Dermis blood vessel endothelial cell (primary cell): ENCODE data around the gene LGALS12. TPM values are rescaled to one million over a fixed set of nuclear protein-coding genes. Genes with fewer than 3 reads are reported as not detected.
"Not testable (repeated sequence)": the region's sequence is repeated elsewhere in the genome, so short reads cannot be mapped to it uniquely, and the experiment has no call there.

Source experiments
- DNase-seq: peaks from one replicate; pipeline ENCODE4 v3.0.0; 2010
- total RNA-seq: library from RNA; depleted of rRNA; stranded (reverse); fragments of >200 nt; gene quantifications from 2 replicates; pipeline ENCODE4 v1.2.3, GENCODE V29; 2014

Gene LGALS12
- total RNA-seq, 1 donor from 2014 or later = not detected

DNA sequence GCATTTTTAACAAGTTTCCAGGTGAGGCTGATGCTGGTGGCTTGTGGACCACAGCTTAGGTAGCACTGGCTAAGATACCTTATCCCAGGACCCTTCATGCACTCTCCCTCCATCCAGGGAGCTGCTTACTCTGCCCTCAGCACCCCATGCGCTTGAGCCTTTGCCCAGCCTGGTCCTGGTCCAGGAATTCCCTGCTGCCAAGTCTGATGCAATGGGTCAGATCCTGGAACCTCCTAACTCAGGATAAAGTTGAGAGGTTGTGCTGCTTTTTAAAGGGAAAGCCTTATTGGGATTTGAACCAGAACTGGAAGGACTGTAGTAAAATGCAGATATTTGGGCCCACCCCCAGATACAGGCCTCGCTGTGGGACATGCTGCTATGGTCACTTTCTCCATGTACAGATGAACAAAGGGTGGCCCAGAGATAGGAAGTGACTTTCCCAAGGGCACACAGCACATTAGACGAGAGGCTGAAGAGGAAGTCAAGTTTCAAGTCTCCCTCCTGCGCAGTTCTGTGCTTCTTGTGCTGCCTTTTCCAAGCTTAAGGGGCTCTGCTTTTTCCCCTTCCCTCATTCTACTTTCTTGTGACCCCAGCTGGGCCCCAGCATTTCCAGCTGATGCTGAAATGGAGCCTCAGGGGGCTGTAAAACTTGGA, 824 bp upstream of the LGALS12 start:
- no peak for DNase-seq

DNA sequence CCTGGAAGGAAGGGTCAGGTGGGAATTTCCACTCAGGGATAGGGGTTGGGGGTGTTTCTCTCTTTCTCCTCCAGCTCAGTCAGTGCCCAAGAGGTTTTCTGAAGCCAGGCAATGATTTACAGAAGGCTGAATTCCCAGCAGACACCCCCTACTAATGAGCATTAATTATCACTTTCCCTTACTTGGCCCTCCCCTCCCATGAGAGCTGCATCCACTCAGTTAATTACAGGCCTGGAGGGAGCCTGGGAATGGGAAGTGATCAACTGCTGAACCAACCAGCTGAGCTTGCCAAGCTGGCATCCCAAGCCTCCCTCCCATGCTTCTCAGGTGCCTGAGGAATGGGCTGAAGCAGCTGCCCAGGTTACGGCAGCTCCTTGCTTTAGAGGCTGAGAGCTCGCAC, 992 bp downstream of the LGALS12 start:
- DNase-seq = no peak

DNA sequence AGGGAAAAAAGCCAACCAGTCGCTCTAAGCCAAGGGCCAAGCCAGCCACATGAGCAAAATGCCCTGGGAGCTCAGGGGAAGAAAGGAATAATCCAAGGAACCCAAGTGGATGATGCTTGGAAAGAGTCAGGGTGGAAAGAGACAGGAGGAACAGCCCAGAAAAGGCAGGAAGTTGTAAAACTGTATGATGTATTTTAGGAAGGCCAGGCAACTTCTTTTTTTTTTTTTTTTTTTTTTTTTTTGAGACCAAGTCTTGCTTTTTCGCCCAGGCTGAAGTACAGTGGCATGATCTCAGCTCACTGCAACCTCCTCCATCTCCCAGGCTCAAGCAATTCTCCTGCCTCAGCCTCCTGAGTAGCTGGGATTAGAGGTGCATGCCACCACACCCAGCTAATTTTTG, 1.6 kb downstream of the LGALS12 start:
- no peak for DNase-seq

- DNase-seq = peak; percentile 24
These were observed 2.1 kb downstream of the LGALS12 start for GRCh38 chr11:63508009-63508408.

DNA sequence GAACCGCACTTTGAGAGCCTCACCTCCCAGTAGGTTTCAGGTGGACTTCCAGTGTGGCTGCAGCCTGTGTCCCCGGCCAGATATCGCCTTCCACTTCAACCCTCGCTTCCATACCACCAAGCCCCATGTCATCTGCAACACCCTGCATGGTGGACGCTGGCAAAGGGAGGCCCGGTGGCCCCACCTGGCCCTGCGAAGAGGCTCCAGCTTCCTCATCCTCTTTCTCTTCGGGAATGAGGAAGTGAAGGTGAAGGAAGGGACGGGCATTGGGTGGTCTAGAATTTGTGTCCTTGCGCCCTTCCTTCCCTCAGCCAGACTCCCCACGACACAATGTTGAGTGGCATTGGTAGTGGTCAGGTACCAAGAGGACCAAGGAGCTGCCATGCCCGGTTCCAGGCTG, 2.9 kb downstream of the LGALS12 start:
- no peak for DNase-seq

DNA sequence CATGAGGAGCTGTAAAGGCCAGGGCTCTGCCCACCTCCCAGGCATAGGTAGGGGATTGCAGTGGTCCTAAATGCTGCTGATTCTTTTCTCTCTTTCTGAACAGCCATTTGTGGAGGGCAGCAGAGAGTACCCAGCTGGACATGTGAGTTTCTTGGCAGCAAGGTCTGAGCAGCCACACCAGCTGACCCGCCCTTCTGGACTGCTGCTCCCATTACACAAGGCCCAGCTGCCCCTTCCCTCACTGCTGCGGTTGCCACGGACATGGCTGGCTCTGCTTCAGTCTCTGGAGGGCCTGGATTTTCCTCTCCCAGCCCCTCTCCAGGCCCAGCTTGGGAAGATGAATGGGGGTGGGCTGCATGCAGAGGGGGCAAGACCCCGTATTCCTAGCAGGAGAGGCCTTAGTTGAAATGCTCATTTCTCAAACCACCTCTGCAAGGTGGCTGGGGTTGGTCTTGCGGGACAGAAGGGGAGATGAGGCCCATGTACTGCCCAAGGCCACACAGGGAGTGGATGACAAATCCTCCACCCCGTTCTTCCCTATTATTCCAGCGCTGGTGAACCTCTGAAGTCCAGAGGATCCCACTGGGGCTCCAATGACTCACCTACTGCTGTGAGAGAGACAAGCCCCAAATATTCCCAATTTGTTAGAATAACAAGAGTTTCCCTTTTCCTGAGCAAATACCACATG, 4.6 kb downstream of the LGALS12 start:
- DNase-seq = no peak

DNA sequence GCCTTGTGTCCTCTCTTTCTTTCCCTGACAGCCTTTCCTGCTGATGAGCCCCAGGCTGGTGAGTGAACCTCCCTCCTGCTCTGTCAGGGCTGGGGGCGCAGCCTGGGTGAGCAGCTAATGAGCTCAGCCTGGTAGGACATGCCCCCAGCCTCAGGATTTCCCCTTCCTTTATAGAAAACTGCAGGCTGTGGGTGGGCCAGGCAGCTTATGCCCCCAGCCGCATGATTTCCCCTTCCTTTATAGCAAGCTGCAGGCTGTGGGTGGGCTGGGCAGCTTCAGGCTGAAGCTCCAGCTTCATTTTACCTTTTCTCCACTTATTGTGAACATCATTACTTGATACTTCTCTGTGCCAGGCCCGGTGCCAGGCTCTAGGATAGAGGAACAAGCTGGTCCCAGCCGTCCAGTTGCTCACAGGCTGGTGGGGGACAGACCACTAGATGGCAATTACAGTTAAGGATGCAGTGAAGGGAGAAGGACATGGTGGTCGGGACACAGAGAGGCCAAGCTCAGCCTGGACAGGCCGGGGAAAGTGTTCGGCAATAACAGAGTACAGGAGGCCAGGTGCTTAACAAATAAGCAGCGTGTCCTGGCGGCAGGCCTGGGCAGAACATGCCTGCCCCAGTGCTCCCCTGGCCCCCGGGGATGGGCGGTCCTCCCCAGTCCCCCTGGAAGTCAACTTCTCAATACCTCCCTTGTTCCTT, 5.3 kb downstream of the LGALS12 start:
- no peak for DNase-seq

DNA sequence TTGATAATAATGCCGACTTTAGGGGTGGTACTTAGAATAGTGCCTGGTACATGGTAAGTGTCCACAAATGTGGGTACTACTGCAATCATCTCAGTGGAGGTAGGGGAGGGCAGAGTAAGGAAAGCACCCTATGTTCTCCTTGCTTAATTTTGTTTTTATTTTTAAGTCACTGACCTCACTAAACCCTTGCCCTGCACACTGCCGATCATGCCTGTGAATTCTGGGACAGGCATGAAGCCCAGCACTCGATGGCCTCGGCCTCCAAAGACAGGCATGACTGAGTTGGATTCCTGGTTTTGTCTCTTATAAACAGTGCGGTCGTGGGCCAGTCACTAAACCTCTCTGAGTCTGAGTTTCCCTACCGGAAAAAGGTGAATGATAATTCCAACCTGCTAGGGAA, 6.9 kb downstream of the LGALS12 start:
- DNase-seq = no peak

DNA sequence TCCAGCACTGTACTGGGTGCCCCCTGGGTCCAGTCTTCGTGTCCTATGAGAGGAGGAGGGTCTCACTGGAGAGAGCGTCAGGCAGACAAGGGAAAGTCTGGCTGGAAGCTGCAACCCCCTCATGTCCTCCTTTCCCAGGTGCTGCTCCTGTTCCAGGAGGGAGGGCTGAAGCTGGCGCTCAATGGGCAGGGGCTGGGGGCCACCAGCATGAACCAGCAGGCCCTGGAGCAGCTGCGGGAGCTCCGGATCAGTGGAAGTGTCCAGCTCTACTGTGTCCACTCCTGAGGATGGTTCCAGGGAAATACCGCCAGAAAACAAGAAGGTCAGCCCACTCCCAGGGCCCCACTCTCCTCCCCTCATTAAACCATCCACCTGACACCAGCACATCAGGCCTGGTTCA, 10.2 kb downstream of the LGALS12 start:
- no peak for DNase-seq

DNA sequence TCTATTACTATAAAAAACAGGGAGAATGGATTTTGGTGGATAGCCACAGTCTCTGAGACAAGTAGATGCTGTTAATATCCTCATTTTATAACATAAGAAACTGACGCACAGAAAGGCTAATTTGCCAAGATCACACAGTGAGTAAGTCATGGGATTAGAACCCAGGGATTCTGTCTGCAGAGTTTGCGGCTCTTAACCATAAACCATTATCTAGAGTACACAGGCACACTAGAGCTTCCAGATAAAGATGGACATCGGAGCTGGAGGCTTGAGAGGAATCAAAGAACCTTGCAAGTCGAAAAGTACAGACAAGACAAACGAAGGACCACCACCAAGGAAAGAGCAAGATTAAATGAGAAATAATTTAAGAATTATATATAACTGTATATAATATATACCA, 11.3 kb downstream of the LGALS12 start:
- no peak for DNase-seq

- no peak for DNase-seq
These were observed 12.7 kb downstream of the LGALS12 start for GRCh38 chr11:63518548-63518947.

GRCh38 chr11:63520606-63521170, 14.8 kb downstream of the LGALS12 start:
- no peak for DNase-seq

DNA sequence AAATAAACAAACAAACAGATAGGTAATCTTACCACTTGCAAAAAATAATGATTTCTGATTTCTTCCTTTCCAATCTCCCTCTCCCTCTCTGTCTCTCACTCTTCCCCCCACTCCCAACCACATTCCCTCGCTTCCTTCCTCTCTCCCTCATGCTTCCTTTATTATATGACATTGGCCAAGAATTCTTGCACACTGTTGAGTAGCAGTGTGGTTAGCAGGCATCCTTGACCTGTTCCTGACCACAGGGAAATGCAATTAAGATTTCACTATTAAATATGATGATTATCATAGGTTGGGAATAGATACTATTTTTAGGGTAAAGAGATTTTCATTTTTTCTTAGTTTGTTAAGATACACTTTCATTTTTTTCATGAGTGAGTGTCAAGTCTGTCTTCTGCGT, 16.0 kb downstream of the LGALS12 start:
- no peak for DNase-seq

GRCh38 chr11:63523151-63523550, 17.3 kb downstream of the LGALS12 start:
- DNase-seq = no peak

DNA sequence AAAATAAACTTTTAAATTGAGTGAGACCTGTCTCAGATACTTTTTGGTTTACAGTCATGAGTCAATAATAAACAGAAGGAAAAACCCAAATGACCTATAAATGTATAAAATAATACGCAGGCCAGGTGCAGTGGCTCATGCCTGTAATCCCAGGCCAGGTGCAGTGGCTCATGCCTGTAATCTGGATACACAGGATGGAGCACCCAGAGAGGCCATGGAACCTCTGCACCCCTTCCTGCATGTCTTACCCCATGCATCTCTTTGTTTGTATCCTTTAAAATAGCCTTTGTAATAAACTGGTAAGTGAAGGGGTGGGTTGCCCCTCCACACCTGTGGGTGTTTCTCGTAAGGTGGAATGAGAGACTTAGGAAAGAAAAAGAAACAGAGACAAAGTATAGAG, 21.8 kb downstream of the LGALS12 start:
- DNase-seq = no peak

DNA sequence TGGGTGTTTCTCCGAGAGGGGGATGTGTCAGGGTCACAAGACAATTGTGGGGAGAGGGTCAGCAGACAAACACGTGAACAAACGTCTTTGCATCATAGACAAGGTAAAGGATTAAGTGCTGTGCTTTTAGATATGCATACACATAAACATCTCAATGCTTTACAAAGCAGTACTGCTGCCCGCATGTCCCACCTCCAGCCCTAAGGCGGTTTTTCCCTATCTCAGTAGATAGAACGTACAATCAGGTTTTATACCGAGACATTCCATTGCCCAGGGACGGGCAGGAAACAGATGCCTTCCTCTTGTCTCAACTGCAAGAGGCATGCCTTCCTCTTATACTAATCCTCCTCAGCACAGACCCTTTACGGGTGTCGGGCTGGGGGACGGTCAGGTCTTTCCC, 22.3 kb downstream of the LGALS12 start:
- DNase-seq = not testable (repeated sequence)

- not testable (repeated sequence) for DNase-seq
These were observed 22.9 kb downstream of the LGALS12 start for GRCh38 chr11:63528729-63529278.

- not testable (repeated sequence) for DNase-seq
These were observed 23.5 kb downstream of the LGALS12 start for GRCh38 chr11:63529373-63529772.

DNA sequence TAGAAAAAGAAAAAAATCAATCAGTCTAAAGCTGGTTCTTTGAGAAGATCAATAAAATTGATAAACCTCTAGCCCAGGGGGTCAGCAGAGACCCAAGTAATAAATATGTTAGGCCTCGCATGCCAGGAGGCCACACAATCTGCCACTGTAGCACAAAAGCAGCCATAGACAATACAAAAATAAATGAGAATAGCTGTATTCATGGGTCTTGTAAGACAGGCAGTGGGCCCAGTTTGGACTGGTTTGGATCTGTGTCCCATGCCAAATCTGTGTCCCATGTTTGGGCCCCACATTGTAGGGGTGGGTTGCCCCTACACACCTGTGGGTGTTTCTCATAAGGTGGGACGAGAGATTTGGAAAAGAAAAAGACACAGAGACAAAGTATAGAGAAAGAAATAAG, 24.1 kb downstream of the LGALS12 start:
- DNase-seq = no peak

GRCh38 chr11:63531074-63531792, 25.3 kb downstream of the LGALS12 start:
- peak; percentile 35 for DNase-seq

- DNase-seq = no peak
These were observed 26.2 kb downstream of the LGALS12 start for GRCh38 chr11:63532117-63532516.

- DNase-seq = no peak
These were observed 27.1 kb downstream of the LGALS12 start for GRCh38 chr11:63532799-63533475.
